ENCODE results near the gene UPF1. TPM values are rescaled to one million over a fixed set of nuclear protein-coding genes. Genes with fewer than 3 reads are reported as not detected.
A peak's percentile ranks its signal among the peaks of the same experiment; 100 is the strongest.

UPF1 gene
- total RNA-seq, 1 donor from 2014 or later = 57.8 TPM

DNA sequence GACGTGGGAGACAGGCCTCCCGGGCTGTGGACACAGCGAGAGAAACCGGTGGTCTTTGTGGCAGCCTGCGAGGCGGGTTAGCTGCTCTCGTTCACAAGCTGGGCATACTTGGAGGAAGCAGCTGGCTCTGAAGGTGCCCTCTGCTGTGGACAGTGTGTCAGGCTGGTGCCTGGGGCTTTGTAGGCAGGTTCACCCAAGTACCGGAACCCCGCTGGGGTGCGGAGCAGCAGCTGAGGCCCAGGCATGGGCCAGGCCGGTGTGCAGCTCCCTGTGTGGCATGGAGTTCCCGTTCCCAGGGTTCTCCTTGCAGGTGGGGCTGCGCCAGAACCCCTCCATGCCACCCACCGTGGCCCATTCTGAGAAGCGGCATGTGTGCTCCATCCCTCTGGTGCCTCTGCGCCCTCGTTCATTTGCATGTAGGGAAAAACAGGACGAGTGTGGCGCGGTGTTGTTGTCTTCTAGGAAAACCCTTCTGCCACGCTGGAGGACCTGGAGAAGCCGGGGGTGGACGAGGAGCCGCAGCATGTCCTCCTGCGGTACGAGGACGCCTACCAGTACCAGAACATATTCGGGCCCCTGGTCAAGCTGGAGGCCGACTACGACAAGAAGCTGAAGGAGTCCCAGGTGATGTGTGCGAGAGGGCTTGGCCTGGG is 20.0 kb downstream of the UPF1 start:
- no peak for DNase-seq (ENCODE audit: low spot score)
- ATAC-seq = no peak
- intact Hi-C loops (cut with DNase I) = no loop called here

- no peak for ATAC-seq
- intact Hi-C loops (cut with DNase I) = no loop called here
- DNase-seq (ENCODE audit: low spot score) = no peak
These were observed 20.9 kb downstream of the UPF1 start for GRCh38 chr19:18852648-18853047.

DNA sequence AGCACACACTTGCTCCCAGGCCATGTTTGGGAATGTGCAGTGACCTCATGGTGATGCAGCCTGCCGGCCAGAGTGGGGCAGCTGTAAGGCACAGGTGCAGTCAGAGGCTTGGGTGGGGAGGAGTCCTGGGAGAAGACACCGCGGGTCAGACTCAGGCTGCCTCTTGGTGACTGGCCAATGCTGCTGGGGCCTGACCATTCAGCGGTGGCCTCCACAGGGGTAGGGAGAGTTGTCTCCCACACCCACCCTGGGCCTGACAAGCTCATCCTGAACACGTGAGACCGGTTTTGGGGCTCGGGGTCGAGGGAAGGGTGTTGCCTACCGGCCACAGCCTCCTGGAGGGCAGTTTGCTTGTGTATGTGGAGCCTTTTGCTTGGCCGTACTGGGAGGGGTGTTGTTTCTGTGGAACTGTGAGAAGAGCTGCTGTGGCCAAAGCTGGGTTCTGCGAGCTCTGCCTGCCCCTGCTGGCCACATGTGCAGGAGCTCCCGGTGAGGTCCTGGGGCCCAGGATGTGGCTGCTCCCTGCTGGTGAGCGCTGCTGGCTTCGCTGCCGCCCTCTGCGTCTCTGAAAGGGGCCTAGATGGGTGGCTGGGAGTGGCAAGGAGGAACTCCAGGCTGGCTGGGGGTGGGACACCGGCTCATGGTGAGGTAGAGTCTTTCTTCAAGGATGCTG is 22.1 kb downstream of the UPF1 start:
- DNase-seq (ENCODE audit: low spot score) (no peak), ATAC-seq (no peak)
- intact Hi-C loops (cut with DNase I) = no loop called here

DNA sequence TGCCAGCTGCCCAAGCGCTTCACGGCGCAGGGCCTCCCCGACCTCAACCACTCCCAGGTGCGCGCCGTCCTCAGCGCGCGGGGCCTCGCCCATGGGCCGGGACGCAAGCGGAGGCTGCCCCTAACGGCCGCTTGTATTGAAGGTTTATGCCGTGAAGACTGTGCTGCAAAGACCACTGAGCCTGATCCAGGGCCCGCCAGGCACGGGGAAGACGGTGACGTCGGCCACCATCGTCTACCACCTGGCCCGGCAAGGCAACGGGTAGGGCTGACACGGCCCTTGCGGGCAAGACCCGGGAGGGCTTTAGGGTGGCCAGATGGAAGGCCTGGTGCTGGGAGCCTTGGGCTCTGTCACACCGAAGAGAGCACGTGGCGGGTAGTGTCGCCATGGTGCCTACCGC is 23.2 kb downstream of the UPF1 start:
- intact Hi-C loops (cut with DNase I) = no loop called here
- ATAC-seq (no peak), DNase-seq (ENCODE audit: low spot score) (no peak)

- intact Hi-C loops (cut with DNase I) = no loop called here
- ATAC-seq = no peak
- no peak for DNase-seq (ENCODE audit: low spot score)
These were observed 24.1 kb downstream of the UPF1 start for GRCh38 chr19:18855647-18856384.

DNA sequence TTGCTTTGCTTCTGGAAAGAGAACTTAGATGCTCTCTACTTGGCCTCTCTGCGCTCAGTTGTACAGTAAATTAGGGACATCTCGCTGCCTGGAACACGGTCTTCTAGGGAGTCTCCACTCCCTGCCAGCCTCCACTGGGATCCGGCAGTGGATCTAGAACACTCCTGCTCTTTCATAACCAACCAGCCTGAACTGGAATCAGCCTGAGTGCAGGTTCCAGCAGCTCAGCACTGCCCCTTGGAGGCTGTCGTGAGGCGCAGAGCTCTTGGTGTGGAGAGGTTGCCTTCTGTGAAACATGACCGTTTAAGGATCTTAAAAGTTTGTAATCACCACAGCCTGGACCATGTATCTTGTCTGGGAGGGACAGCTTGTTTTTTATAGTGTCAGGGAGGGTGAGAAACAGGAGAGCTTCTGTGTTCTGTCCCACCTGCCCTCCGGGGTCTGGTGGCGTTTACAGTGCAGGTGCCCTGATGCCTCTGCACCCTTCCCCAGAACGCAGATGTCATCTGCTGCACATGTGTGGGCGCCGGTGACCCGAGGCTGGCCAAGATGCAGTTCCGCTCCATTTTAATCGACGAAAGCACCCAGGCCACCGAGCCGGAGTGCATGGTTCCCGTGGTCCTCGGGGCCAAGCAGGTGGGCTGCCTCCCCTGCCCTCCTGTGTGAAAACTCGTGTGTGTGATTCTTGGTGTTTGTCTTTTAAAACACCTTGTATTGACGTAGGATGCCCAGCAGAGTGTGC is 24.8 kb downstream of the UPF1 start:
- DNase-seq (ENCODE audit: low spot score) = no peak
- ATAC-seq = peak; percentile 63
- intact Hi-C loops (cut with DNase I) = no loop called here

GRCh38 chr19:18857223-18857622 is 25.5 kb downstream of the UPF1 start:
- intact Hi-C loops (cut with DNase I) = no loop called here
- no peak for ATAC-seq
- DNase-seq (ENCODE audit: low spot score) = no peak

DNA sequence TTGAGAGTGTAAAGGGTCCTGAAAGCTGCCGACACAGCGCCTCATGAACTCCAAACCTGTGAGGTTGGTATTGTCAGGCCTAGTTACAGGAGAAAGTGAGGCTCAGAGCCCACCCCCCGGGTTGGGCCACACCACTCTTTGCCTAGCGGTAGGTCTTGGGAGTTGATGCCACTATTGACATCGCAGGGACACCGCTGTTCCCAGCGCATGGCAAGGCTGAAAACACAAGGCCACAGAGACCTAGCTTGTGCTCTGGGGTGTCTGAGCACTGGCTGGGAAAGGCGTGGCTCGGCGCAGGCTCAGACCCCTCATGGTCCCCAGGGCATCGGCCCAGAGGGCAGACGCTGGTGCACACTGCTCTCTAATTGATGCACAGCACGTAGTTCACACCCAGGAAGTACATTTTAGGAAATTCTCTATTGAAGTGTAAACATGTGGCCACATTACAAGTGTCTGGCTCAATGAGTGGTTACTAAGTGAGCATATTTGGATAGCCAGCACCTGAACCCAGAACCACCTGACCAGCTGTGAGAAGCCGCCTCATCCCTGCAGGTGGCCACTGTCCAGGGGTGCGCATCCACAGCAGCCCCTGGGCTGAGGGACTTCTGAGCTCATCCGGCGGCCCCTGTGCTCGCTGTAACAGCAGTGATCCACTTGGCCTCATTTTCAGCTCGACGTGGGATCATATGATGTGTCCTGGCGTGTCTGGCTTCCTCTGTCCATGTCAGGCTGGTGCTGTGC is 27.3 kb downstream of the UPF1 start:
- ATAC-seq = no peak
- no peak for DNase-seq (ENCODE audit: low spot score)
- intact Hi-C loops (cut with DNase I) = no loop called here

GRCh38 chr19:18859676-18860301 is 28.0 kb downstream of the UPF1 start:
- intact Hi-C loops (cut with DNase I) = no loop called here
- no peak for ATAC-seq

DNA sequence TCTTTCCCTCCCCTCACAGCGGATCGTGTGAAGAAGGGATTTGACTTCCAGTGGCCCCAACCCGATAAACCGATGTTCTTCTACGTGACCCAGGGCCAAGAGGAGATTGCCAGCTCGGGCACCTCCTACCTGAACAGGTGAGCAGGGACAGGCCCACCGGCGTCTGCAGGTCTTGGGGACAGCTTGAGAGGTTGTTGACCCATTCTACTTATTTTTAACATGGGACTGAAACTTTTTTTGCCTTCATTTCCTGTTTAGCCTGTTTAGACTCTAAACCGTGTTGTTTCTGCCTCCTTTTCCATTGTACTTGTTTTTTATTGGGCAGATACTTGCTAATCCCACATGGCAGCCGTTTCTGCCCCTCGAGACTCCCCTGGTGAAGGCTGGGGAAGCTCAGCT is 28.5 kb downstream of the UPF1 start:
- ATAC-seq (no peak), DNase-seq (ENCODE audit: low spot score) (no peak)
- intact Hi-C loops (cut with DNase I) = no loop called here

More at GRCh38 chr19:18859676-18860301, 28.0 kb downstream of the UPF1 start:
- DNase-seq (ENCODE audit: low spot score) = no peak

- no peak for DNase-seq (ENCODE audit: low spot score)
- intact Hi-C loops (cut with DNase I) = no loop called here
- ATAC-seq = no peak
These were observed 29.0 kb downstream of the UPF1 start for GRCh38 chr19:18860725-18861124.

GRCh38 chr19:18861235-18861634 is 29.5 kb downstream of the UPF1 start:
- intact Hi-C loops (cut with DNase I) = no loop called here

DNA sequence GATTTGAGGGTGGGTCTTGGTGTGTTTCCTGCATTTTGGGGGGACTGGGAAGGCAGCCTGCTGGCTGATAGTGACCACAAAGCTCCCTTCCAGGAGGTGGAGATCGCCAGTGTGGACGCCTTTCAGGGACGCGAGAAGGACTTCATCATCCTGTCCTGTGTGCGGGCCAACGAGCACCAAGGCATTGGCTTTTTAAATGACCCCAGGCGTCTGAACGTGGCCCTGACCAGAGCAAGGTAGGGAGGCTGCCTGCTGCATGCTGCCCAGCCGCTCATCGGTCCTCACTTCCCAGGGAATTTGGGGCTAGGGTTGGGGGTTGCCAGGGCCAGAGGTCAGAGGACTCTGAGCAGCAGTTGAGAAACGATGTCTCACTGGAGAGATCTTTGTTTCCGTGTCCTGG is 30.2 kb downstream of the UPF1 start:
- ATAC-seq (no peak), DNase-seq (ENCODE audit: low spot score) (no peak)
- intact Hi-C loops (cut with DNase I) = no loop called here

More at GRCh38 chr19:18861235-18861634, 29.5 kb downstream of the UPF1 start:
- no peak for ATAC-seq
- no peak for DNase-seq (ENCODE audit: low spot score)

- DNase-seq (ENCODE audit: low spot score) (peak; percentile 45), ATAC-seq (no peak)
- intact Hi-C loops (cut with DNase I) = no loop called here
These were observed 31.4 kb downstream of the UPF1 start for GRCh38 chr19:18862976-18863842.

DNA sequence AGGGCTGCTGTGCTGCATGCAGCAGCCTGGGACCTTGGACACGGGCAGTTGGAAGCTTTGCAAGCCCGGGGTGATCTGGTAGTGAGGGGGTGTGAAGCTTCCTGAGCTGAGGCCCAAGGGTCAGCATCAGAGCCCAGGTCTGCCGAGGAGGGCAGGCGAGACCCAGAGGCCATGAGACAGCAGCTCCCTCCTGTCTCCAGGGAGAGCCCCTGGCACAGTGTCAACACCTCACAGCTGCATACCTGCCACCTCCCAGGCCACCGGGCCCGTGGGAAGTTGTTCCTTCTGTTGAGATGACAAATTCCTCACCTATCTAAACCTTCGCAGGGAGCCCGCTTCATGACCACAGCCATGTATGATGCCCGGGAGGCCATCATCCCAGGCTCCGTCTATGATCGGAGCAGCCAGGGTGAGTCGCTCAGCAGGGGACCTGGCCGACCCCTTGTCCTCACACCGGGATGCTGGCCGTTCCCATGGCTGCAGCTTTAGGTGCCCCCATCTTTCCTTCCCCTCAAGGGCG is 32.1 kb downstream of the UPF1 start:
- no peak for DNase-seq (ENCODE audit: low spot score)
- intact Hi-C loops (cut with DNase I) = no loop called here
- ATAC-seq = no peak

DNA sequence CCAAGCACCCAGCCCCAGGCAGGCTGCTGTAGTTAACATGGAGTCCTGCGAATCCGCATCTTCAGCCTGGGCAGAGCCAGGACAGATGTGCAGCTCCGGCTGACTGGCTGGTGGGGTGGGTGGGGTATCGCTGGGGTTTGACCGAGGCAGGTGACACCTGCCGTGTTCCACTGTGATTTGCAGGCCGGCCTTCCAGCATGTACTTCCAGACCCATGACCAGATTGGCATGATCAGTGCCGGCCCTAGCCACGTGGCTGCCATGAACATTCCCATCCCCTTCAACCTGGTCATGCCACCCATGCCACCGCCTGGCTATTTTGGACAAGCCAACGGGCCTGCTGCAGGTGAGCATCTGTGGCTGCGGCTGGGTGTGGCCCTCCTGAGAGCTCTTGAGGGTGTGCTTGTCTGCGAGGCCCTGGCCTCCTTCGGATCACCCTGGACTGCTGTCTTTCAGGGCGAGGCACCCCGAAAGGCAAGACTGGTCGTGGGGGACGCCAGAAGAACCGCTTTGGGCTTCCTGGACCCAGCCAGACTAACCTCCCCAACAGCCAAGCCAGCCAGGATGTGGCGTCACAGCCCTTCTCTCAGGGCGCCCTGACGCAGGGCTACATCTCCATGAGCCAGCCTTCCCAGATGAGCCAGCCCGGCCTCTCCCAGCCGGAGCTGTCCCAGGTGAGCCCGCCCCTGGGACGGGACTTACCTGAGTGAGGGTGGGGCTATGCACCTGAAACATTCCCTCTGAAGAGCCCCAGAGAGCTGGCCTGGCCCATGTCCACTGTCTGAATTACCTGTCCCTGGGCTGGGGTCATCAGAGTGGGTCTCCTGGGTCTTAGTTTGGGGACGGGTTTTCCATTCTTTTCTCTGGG is 33.6 kb downstream of the UPF1 start:
- ATAC-seq = no peak
- intact Hi-C loops (cut with DNase I) = no loop called here
- no peak for DNase-seq (ENCODE audit: low spot score)

Data from sciatic nerve (tissue), 2 donors.